Esophagus (tissue), 2 donors: ENCODE data around the gene RGS11. TPM values are rescaled to one million over a fixed set of nuclear protein-coding genes. Genes with fewer than 3 reads are reported as not detected.

Experiments used
- H3K27ac ChIP-seq, 2 donors: one replicate each; pipeline ENCODE4 v1.5.1; 2013; ENCODE audit warnings: low read depth in 2 of 2, mild to moderate bottlenecking in 2 of 2, inconsistent platforms in 1 of 2, low read length in 1 of 2, moderate library complexity in 1 of 2
- H3K27me3 ChIP-seq, 2 donors: one replicate each; pipeline ENCODE4 v1.6.1; 2013; ENCODE audit warnings: low read length in 2 of 2, control low read depth in 1 of 2, mild to moderate bottlenecking in 1 of 2; ENCODE audit not compliant: insufficient read depth in 2 of 2, control insufficient read depth in 1 of 2
- H3K36me3 ChIP-seq, 2 donors: one replicate each; pipeline ENCODE4 v1.6.1; 2013; ENCODE audit warnings: low read length in 1 of 2; ENCODE audit not compliant: control insufficient read depth in 2 of 2, insufficient read depth in 2 of 2
- H3K4me1 ChIP-seq, 2 donors: one replicate each; pipeline ENCODE4 v1.6.1; 2013; ENCODE audit warnings: low read length in 1 of 2; ENCODE audit not compliant: control insufficient read depth in 2 of 2, insufficient read depth in 2 of 2
- H3K4me3 ChIP-seq, 2 donors: one replicate each; pipeline ENCODE4 v1.5.1; 2013; ENCODE audit warnings: low read length in 2 of 2, mild to moderate bottlenecking in 2 of 2, low read depth in 1 of 2, moderate library complexity in 1 of 2
- H3K9me3 ChIP-seq, 2 donors: one replicate each; pipeline ENCODE4 v1.6.1; 2013; ENCODE audit warnings: mild to moderate bottlenecking in 2 of 2, low read depth in 1 of 2, low read length in 1 of 2, moderate library complexity in 1 of 2; ENCODE audit not compliant: control insufficient read depth in 2 of 2, insufficient read depth in 1 of 2
- WGBS, 2 donors: extraction: QIAGEN DNeasy Blood & Tissue Kit; methylation state at CpG; one replicate each; pipeline ENCODE4 v1.1.7; 2013; 5-methylcytosine and 5-hydroxymethylcytosine counted together
- polyA plus RNA-seq, 2 donors: library from polyadenylated mRNA; stranded (reverse); fragments of 200-250 nt; gene quantifications; one replicate each; pipeline ENCODE4 v1.2.3, GENCODE V29; 2013
- donor health status: healthy with polysubstance abuse.
- donor health status: Bipolar disorder and iron deficiency.

The RGS11 gene
- polyA plus RNA-seq, 2 donors = 6.3 to 7.9 TPM

GRCh38 chr16:314795-315299, 39.1 kb upstream of the RGS11 start:
- WGBS, 2 donors = 77 to 81% methylated on average over 14 of the region's 14 CpGs
- no peaks in the 10 kb centered on the region for H3K9me3 ChIP-seq
- no peak overlapping the region for H3K27ac ChIP-seq
- no peaks in the 10 kb centered on the region for H3K27me3 ChIP-seq
- H3K36me3 ChIP-seq = peaks cover 12 to 43% of the 10 kb centered on the region in 2 donors
- H3K4me1 ChIP-seq = no peaks in the 10 kb centered on the region
- H3K4me3 ChIP-seq = no peak overlapping the region

DNA sequence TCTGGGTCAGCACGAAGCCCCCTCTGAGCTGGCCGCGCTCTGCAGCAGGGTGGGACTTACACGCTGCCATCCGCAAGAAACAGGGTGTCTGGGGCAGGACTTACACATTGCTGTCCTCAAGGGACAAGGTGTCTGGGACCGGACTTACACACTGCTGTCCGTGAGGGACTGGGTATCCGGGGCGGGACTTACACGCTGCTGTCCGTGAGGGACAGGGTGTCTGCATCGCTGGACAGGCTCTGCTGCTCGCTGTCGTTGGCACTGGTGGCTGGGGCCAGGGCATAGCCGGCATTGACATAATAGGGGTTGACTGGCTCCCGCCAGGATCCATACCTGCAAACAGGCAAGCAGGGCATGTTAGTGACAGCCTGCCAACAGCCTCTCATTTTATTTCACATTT, 38.6 kb upstream of the RGS11 start:
- Histone ChIP-seq H3K4me1 (no peaks in the 10 kb centered on the region), H3K27ac (no peak overlapping the region), H3K36me3 (peaks cover 12 to 46% of the 10 kb centered on the region in 2 donors), H3K4me3 (no peak overlapping the region), H3K27me3 (no peaks in the 10 kb centered on the region), H3K9me3 (no peaks in the 10 kb centered on the region)
- WGBS, 2 donors = 92 to 94% methylated on average over 16 of the region's 16 CpGs

DNA sequence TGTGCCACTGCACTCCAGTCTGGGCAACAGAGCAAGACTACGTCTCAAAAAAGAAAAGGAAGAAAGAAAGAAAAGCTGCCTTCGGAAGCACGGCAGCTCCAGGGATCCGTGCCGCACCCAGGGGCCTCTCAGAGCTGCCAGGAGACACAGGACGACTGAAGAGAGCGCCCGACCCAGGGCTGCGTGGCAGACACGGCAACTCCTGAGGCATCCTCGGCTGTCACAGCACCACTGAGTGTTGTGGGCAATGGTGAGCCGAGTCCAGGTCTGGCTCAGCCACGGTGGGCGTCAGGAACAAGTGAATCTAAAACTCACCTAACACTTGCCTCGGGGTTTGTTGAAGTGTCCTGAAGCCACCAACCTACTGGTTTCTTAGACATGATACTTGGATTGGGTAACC, 36.0 kb upstream of the RGS11 start:
- Histone ChIP-seq H3K4me3 (no peak overlapping the region), H3K27me3 (no peaks in the 10 kb centered on the region), H3K9me3 (no peaks in the 10 kb centered on the region), H3K27ac (no peak overlapping the region), H3K36me3 (peaks cover 13 to 52% of the 10 kb centered on the region in 2 donors), H3K4me1 (no peaks in the 10 kb centered on the region)
- WGBS, 2 donors = 95 to 97% methylated on average over 15 of the region's 15 CpGs

DNA sequence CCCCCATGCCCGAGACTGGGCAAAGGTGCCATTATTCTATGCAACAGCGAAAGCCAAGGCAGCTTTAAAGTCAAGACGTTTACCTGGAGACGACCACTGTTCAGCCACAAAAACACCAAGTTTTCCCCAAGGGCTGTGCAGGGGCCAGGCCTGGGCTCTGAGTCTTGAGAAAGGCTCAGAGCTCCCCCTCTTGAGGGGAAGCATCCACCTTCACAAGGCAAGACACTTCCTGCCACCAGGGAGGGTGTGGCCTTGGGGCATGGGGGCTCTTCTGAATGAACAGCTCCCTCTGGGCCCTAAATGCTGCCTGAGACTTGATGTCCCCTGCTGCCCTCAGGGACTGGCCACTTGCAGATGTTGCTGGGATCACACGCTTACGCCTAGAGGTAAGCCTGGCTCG, 33.7 kb upstream of the RGS11 start:
- peaks cover 0 to 3% of the 10 kb centered on the region in 2 donors for H3K4me1 ChIP-seq
- no peak overlapping the region for H3K27ac ChIP-seq
- no peaks in the 10 kb centered on the region for H3K9me3 ChIP-seq
- WGBS, 2 donors = 77 to 87% methylated on average over 7 of the region's 7 CpGs
- no peaks in the 10 kb centered on the region for H3K27me3 ChIP-seq
- H3K36me3 ChIP-seq = peaks cover 13 to 57% of the 10 kb centered on the region in 2 donors
- no peak overlapping the region for H3K4me3 ChIP-seq

- Histone ChIP-seq H3K27ac (no peak overlapping the region), H3K27me3 (no peaks in the 10 kb centered on the region), H3K4me3 (no peak overlapping the region), H3K9me3 (no peaks in the 10 kb centered on the region), H3K4me1 (peaks cover 0 to 3% of the 10 kb centered on the region in 2 donors), H3K36me3 (peaks cover 4 to 51% of the 10 kb centered on the region in 2 donors)
- 85 to 91% methylated on average over 21 of the region's 21 CpGs for WGBS, 2 donors
These were observed 32.1 kb upstream of the RGS11 start for GRCh38 chr16:307691-308312.

DNA sequence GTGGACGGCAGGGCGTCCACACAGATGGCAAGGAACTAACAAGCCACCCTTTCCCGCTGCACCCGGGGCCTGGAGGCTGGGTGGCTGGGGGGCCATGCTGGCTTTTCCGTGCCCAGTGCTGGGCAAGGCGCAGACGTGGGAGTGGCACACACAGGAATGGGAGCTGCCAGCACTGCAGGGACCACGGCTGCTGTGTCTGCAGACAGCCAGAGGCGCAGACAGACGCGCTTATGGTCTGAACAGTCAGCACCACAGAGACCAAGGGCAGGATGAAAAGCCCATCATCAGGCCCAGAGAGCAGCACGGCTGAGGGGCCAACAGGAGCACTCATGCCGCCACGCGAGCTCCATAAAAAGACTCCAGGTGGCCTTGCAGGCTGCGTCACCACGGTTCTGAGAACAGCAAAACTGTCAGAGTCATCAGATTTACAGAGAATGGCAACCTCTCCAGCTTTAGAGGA, 31.2 kb upstream of the RGS11 start:
- 87 to 88% methylated on average over 17 of the region's 17 CpGs for WGBS, 2 donors
- peaks cover 0 to 3% of the 10 kb centered on the region in 2 donors for H3K4me1 ChIP-seq
- H3K9me3 ChIP-seq = no peaks in the 10 kb centered on the region
- H3K36me3 ChIP-seq = peaks cover 4 to 51% of the 10 kb centered on the region in 2 donors
- no peak overlapping the region for H3K4me3 ChIP-seq
- H3K27me3 ChIP-seq = no peaks in the 10 kb centered on the region
- no peak overlapping the region for H3K27ac ChIP-seq

- Histone ChIP-seq H3K4me3 (no peak overlapping the region), H3K9me3 (no peaks in the 10 kb centered on the region), H3K4me1 (peaks cover 0 to 3% of the 10 kb centered on the region in 2 donors), H3K27ac (no peak overlapping the region), H3K36me3 (peaks cover 4 to 51% of the 10 kb centered on the region in 2 donors), H3K27me3 (no peaks in the 10 kb centered on the region)
- 62 to 75% methylated on average over 19 of the region's 19 CpGs for WGBS, 2 donors
These were observed 30.3 kb upstream of the RGS11 start for GRCh38 chr16:305916-306626.

DNA sequence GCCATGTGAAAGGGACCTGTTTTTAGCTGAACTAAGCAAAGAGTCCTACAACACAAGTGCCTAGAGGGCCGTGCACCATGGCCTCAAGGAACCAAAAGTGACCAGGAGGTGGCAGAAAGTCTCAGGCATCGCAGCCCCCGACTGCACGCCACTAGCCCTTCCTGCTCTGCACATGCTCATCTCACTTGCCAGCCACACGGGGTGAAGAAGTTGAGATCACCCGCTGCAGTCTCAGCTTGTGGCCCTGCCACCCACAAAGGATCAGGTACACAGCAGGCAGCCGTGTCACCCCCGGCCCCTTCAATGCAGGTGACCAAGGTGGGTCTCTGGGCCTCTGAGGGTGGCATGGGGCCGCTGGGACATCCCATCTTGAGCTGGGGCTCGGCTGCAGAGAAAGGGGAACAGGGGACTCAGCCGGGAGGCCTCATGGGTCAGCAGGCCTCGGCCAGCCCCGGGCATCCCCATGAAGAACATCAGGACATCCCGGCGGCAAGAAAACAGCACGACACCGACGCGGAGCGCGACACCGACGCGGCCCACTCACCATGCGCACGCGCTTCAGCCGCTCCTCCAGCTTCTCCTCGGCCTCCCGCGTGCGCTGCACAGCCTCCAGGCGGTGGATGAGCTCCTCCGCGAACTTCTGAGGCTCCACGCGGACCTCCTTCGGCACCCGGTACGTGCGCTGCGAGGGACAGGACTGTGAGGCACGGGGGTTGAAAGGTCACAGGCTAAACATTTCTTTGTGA, 28.2 kb upstream of the RGS11 start:
- 90 to 93% methylated on average over 42 to 43 of the region's 43 CpGs for WGBS, 2 donors
- Histone ChIP-seq H3K9me3 (no peaks in the 10 kb centered on the region), H3K36me3 (peaks cover 4 to 42% of the 10 kb centered on the region in 2 donors), H3K4me3 (no peak overlapping the region), H3K4me1 (peaks cover 0 to 3% of the 10 kb centered on the region in 2 donors), H3K27ac (no peak overlapping the region), H3K27me3 (no peaks in the 10 kb centered on the region)

DNA sequence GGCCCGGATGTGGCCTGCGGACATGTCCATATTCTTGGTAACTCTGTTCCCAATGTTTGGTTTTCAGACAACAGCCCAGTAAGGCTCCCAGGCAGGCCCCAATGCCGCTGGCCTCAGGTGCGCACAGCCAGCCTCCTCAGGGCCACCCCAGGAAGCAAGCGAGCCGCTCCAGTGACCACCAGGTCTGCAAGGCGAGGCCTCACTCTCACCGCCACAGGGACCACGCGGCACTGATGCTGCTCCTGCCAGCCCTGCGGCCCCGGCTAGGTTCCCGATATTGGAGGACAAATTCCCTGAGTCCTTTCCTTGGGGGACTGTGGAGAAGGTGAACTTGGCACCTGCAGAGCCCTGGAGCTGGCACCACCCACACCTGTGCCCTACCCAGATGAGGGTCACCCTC, 26.2 kb upstream of the RGS11 start:
- WGBS, 2 donors = 95% methylated on average over 13 of the region's 13 CpGs
- Histone ChIP-seq H3K27me3 (no peaks in the 10 kb centered on the region), H3K4me3 (no peak overlapping the region), H3K9me3 (no peaks in the 10 kb centered on the region), H3K27ac (no peak overlapping the region), H3K36me3 (peaks cover 0 to 40% of the 10 kb centered on the region in 2 donors), H3K4me1 (peaks cover 0 to 3% of the 10 kb centered on the region in 2 donors)
